ENCODE results near the gene SEMA4B.

GRCh38 chr15:90271459-90272166 is 70.5 kb downstream of the SEMA4B start:
- TF ChIP-seq CTCF (IDR thresholded peaks at IDR 0.05) = no peak
- TF ChIP-seq POLR2A (IDR thresholded peaks at IDR 0.05) = no peak
- TF ChIP-seq EP300 (IDR thresholded peaks at IDR 0.05) = no peak
